Transverse colon (tissue), 4 donors: ENCODE results near the gene NTNG1. TPM values are rescaled to one million over a fixed set of nuclear protein-coding genes. Genes with fewer than 3 reads are reported as not detected.

Experiments
- DNase-seq: peaks from one replicate; pipeline ENCODE4 v3.0.0-alpha.2; 2019
- H3K27ac ChIP-seq, 4 donors: fragments of 200-600 bp; sonication (generic); 2 replicates each; pipeline ENCODE4 v1.5.1; 2016 to 2018; ENCODE audit warnings: inconsistent platforms in 4 of 4
- H3K27me3 ChIP-seq: fragments of 200-600 bp; sonication (generic); 2 replicates; pipeline ENCODE4 v1.5.1; 2017; ENCODE audit warnings: inconsistent platforms
- H3K36me3 ChIP-seq, 4 donors: fragments of 200-600 bp; sonication (generic); 2 replicates each; pipeline ENCODE4 v1.5.1; 2017 to 2019; ENCODE audit warnings: inconsistent platforms in 4 of 4
- H3K4me1 ChIP-seq, 4 donors: fragments of 200-600 bp; sonication (generic); 2 replicates each; pipeline ENCODE4 v1.5.1; 2017 to 2020; ENCODE audit warnings: inconsistent platforms in 4 of 4
- H3K4me3 ChIP-seq, 4 donors: fragments of 200-600 bp; sonication (generic); 1 replicate in 1 of 4; 2 replicates in 3 of 4; pipeline versions ENCODE4 v1.5.1 to v1.6.1; 2017 to 2019; ENCODE audit warnings: inconsistent platforms in 4 of 4
- H3K9me3 ChIP-seq, 2 donors: fragments of 200-600 bp; sonication (generic); 2 replicates each; pipeline ENCODE4 v1.5.1; 2017 to 2019; ENCODE audit warnings: inconsistent platforms in 2 of 2
- EP300 ChIP-seq: sonication (generic); formaldehyde crosslinking; IDR thresholded peaks from one replicate; pipeline ENCODE4 v1.6.1; 2017; ENCODE audit warnings: antibody characterized with exemption, low read depth
- POLR2A ChIP-seq: fragments of 450-650 bp; IDR thresholded peaks from one replicate; pipeline ENCODE4 v1.6.1; 2016; ENCODE audit warnings: antibody characterized with exemption, mild to moderate bottlenecking, moderate library complexity
- POLR2AphosphoS5 ChIP-seq, 3 donors: sonication (generic); formaldehyde crosslinking; IDR thresholded peaks; one replicate each; pipeline ENCODE4 v1.6.1; 2016; ENCODE audit warnings: antibody characterized with exemption in 3 of 3
- WGBS, 2 donors: methylation state at CpG; one replicate each; pipeline ENCODE4 v1.1.5; 2018; ENCODE audit warnings: low coverage in 1 of 2; 5-methylcytosine and 5-hydroxymethylcytosine counted together
- in situ Hi-C, 4 donors: fragments of 200-750 bp; cut with MboI; loops; one replicate each; pipeline versions ENCODE4 v1.15.0 to v1.15.1; 2017; ENCODE audit warnings: low sequenced_read_pairs in 3 of 4, low pct_ligation_motif_present in 1 of 4, low pct_unique_long_range_greater_than_20kb in 1 of 4
- intact Hi-C: fragments of 100-400 bp; cut with DNase I; formaldehyde crosslinking; loops from one replicate; pipeline ENCODE4 v1.15.1; 2023; ENCODE audit warnings: low total_unique reads
- total RNA-seq, 4 donors: library from RNA; depleted of rRNA; stranded (reverse); fragments of >200 nt; gene quantifications; one replicate each; pipeline ENCODE4 v1.1.0, GENCODE V29; 2016
- TF ChIP-seq, protein P1 (sequence below), 5 experiments: fragments of 200-600 bp in 3 of 5; fragments of 450-650 bp in 2 of 5; sonication (generic) in 3 of 5; IDR thresholded peaks; 1 replicate in 2 of 5; 2 replicates in 3 of 5; pipeline ENCODE4 v1.5.1; 2016 to 2017; ENCODE audit warnings: antibody characterized with exemption in 5 of 5, inconsistent platforms in 3 of 5, mild to moderate bottlenecking in 2 of 5, moderate library complexity in 1 of 5

The NTNG1 gene
- total RNA-seq, 4 donors from 2014 or later: 1.8 to 6.4 (median 3.5) TPM; not detected in 1

DNA sequence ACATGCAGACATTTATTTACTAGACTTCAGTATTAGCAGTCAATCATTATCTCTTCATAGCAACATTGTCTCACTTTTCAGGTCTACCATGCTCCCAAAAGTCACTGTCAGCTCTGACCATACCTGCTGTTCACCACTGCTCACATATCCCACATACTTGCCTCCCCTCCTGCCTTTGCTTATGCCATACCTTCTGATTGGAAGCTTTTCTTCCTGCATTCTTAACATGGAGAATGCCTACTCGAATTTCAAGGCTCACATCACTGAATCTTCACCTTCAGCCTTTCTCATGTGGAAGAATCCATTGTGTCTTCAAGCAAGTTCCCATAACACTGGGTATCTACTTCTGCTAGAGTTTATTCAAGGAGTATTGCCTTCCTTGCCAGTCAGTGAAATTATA lies 135.4 kb downstream of the NTNG1 start:
- no peaks in the 10 kb centered on the region for H3K4me1 ChIP-seq
- H3K9me3 ChIP-seq: no peaks in the 10 kb centered on the region
- in situ Hi-C loops: loop anchor here in 1 of 4 donors (10.0 to 25.0 kb wide), 2 partner anchors 249 to 486 kb away; no protein-coding TSS in a partner anchor
- H3K27ac ChIP-seq: no peak overlapping the region
- H3K4me3 ChIP-seq: no peak overlapping the region
- H3K36me3 ChIP-seq: no peaks in the 10 kb centered on the region
- TF ChIP-seq EP300: no peak
- TF ChIP-seq POLR2A: no peak
- TF ChIP-seq, protein P1, sequence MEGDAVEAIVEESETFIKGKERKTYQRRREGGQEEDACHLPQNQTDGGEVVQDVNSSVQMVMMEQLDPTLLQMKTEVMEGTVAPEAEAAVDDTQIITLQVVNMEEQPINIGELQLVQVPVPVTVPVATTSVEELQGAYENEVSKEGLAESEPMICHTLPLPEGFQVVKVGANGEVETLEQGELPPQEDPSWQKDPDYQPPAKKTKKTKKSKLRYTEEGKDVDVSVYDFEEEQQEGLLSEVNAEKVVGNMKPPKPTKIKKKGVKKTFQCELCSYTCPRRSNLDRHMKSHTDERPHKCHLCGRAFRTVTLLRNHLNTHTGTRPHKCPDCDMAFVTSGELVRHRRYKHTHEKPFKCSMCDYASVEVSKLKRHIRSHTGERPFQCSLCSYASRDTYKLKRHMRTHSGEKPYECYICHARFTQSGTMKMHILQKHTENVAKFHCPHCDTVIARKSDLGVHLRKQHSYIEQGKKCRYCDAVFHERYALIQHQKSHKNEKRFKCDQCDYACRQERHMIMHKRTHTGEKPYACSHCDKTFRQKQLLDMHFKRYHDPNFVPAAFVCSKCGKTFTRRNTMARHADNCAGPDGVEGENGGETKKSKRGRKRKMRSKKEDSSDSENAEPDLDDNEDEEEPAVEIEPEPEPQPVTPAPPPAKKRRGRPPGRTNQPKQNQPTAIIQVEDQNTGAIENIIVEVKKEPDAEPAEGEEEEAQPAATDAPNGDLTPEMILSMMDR (IDR thresholded peaks at IDR 0.05): no peak
- TF ChIP-seq POLR2AphosphoS5 (IDR thresholded peaks at IDR 0.05): no peak
- DNase-seq: no peak
- WGBS, 2 donors: 20 to 28% methylated on average over 1 of the region's 1 CpG
- intact Hi-C loops: no loop called here
- no peaks in the 10 kb centered on the region for H3K27me3 ChIP-seq

DNA sequence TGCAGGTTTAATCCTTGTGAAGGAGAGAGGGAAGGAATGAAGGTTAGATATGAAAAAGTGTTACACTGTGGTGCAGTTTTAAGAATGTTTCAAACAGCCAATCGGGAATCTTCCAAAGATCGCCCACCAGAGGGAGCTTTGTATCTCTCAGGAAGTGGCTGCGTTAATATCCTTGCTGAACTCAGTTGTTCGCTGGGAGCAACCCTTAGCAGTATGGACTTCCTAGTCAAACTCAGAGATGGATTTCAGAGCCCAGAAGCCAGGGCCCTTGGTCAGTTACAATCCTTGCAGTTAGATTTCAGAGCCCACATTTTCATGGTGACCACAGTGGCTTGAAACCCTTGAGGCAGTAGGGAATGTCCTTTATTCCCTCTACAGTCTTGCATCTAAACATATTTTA lies 136.2 kb downstream of the NTNG1 start:
- intact Hi-C loops (no loop called here), in situ Hi-C loops (loop anchor here in 1 of 4 donors (10.0 to 25.0 kb wide), 2 partner anchors 248 to 485 kb away; no protein-coding TSS in a partner anchor)
- H3K4me3 ChIP-seq: no peak overlapping the region
- no peaks in the 10 kb centered on the region for H3K4me1 ChIP-seq
- H3K36me3 ChIP-seq: no peaks in the 10 kb centered on the region
- no peak overlapping the region for H3K27ac ChIP-seq
- H3K9me3 ChIP-seq: no peaks in the 10 kb centered on the region
- peak; percentile 46 for DNase-seq
- 28% methylated on average over 4 of the region's 4 CpGs; no CpG with 5 or more reads in 1 of the 2 donors for WGBS, 2 donors
- TF ChIP-seq POLR2A (no peak), EP300 (no peak), POLR2AphosphoS5 (IDR thresholded peaks at IDR 0.05) (no peak)
- TF ChIP-seq, protein P1 (IDR thresholded peaks at IDR 0.05): peak; percentile 27 to 48 (median 39)
- H3K27me3 ChIP-seq: no peaks in the 10 kb centered on the region

- H3K4me1 ChIP-seq: no peaks in the 10 kb centered on the region
- no peak overlapping the region for H3K27ac ChIP-seq
- TF ChIP-seq POLR2A: no peak
- H3K27me3 ChIP-seq: no peaks in the 10 kb centered on the region
- DNase-seq: no peak
- no peak overlapping the region for H3K4me3 ChIP-seq
- 79 to 90% methylated on average over 4 of the region's 4 CpGs for WGBS, 2 donors
- in situ Hi-C loops: loop anchor here in 1 of 4 donors (25.0 kb wide), 1 partner anchor 476 kb away; no protein-coding TSS in a partner anchor
- intact Hi-C loops: no loop called here
- no peaks in the 10 kb centered on the region for H3K9me3 ChIP-seq
- no peaks in the 10 kb centered on the region for H3K36me3 ChIP-seq
Measured at GRCh38 chr1:107286125-107286524, 145.3 kb downstream of the NTNG1 start.

DNA sequence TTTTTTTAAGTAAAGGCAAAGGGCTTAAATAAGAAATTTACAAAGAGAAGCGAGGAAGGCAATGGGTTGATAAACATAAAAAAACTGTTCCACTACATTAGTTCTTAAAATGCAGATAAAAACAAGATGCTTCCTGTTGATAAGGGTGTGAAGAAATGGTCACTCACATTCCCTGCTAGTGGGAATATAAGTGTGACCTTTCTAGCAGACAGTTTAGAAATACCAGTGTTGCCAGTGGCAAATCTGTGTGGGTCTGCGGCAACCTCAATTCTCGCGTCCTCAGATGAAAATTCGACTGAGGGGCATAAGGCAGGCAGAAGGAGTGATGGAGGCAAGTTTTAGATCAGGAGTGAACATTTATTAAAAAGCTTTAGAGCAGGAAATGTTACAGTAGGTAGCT lies 151.1 kb downstream of the NTNG1 start:
- Histone ChIP-seq H3K36me3 (no peaks in the 10 kb centered on the region), H3K4me3 (no peak overlapping the region), H3K27ac (no peak overlapping the region), H3K27me3 (no peaks in the 10 kb centered on the region), H3K9me3 (no peaks in the 10 kb centered on the region), H3K4me1 (no peaks in the 10 kb centered on the region)
- TF ChIP-seq, protein P1 (IDR thresholded peaks at IDR 0.05): no peak
- TF ChIP-seq EP300 (no peak), POLR2AphosphoS5 (IDR thresholded peaks at IDR 0.05) (no peak), POLR2A (no peak)
- intact Hi-C loops: no loop called here
- DNase-seq: no peak
- in situ Hi-C loops: loop anchor here in 1 of 4 donors (25.0 kb wide), 1 partner anchor 470 kb away; no protein-coding TSS in a partner anchor
- WGBS, 2 donors: 80 to 85% methylated on average over 2 to 5 of the region's 5 CpGs
